GM12892 (cell line): ENCODE results near the gene SRRM5.
A peak's percentile ranks its signal among the peaks of the same experiment; 100 is the strongest.

Experiments
- POLR2A ChIP-seq: IDR thresholded peaks from 2 replicates; pipeline ENCODE4 v1.6.1; 2011; ENCODE audit warnings: low read depth, low read length, control low read depth
- POLR2AphosphoS5 ChIP-seq: IDR thresholded peaks from 2 replicates; pipeline ENCODE4 v1.6.1; 2011; ENCODE audit warnings: low read depth, low read length, control low read depth

GRCh38 chr19:43607238-43608205 lies 4.4 kb upstream of the SRRM5 start:
- TF ChIP-seq POLR2AphosphoS5: no peak
- TF ChIP-seq POLR2A: peak; percentile 29; the same call in 1 of the 2 replicates
